ENCODE data around the gene GIMAP6. TPM values are rescaled to one million over a fixed set of nuclear protein-coding genes. Genes with fewer than 3 reads are reported as not detected.
"Not testable (repeated sequence)": the region's sequence is repeated elsewhere in the genome, so short reads cannot be mapped to it uniquely, and the experiment has no call there.

Gene GIMAP6
- total RNA-seq, 8 experiments from 2014 or later = 0.05 to 0.62 (median 0.31) TPM; not detected in 3

DNA sequence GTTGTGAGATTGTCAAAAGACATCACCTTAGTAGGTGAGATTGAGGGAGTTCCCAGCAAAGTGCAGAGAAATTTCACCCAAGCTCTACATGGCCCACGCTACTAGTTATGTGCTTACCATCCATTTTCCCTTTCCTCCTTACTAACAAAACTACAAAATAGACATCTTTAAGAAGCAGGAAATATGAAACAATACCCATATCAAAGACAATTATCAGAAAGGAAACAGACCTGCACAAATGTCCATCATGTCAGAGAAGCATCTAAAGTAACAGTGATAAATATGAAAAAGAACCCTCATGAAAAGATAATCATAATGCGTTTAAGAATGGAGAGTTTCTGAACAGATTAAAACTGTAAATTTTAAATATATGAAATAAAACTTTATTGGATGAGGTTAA lies 36.8 kb downstream of the GIMAP6 start:
- Histone ChIP-seq H3K4me1 (replicated peaks in 1 of 2) (no peaks in the 10 kb centered on the region), H3K27ac (no peak overlapping the region), H3K4me3 (no peak overlapping the region)
- ATAC-seq (replicated peaks in 6 of 8) = no peak
- in situ Hi-C loops (cut with MboI; ENCODE audit: low pct_unique_long_range_greater_than_20kb in 2 of 9, low sequenced_read_pairs in 9 of 9, unreplicated experiment in 9 of 9) = no loop called here
- WGBS, 10 experiments = 0 to 86% (median 44%) methylated on average over 1 to 2 of the region's 2 CpGs

DNA sequence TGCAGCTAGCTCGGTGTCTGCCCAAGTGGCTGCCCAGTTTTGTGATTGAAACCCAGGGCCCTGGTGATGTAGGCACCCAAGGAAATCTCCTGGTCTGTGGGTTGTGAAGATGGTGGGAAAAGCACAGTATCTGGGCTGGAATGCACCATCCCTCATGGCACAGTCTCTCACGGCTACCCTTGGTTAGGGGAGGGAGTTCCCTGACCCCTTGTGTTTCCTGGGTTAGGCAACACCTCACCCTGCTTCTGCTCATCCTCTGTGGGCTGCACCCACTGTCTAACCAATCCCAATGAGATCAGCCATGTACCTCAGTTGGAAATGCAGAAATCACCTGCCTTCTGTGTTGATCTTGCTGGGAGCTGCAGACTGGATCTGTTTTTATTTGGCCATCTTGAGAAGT lies 37.4 kb downstream of the GIMAP6 start:
- no peak for ATAC-seq (replicated peaks in 6 of 8)
- in situ Hi-C loops (cut with MboI; ENCODE audit: low pct_unique_long_range_greater_than_20kb in 2 of 9, low sequenced_read_pairs in 9 of 9, unreplicated experiment in 9 of 9) = no loop called here
- WGBS, 10 experiments = 0 to 100% (median 62%) methylated on average over 1 to 2 of the region's 2 CpGs; no CpG with 5 or more reads in 7 of the 10 experiments

DNA sequence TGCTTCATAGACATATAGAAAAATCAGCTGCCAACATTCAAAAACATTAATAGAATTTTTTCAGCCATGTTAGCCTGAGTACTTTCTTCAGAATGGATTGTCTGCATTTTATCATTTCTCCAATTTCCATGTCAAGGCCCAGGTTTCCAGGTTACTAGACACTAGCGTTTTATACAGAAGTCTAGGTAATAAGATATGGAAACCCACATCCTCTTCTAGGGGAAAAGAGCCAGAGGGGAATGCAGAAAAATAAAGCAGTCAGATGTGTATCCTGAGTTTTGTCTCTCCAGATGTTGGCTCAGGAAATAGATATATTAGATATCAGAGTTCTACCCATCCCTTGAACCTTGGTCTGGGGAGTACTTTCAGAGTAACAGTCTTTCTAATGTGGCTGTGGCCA lies 44.6 kb downstream of the GIMAP6 start:
- WGBS, 10 experiments = 0 to 100% (median 71%) methylated on average over 1 of the region's 1 CpG; no CpG with 5 or more reads in 3 of the 10 experiments
- Histone ChIP-seq H3K27ac (no peak overlapping the region), H3K4me1 (replicated peaks in 1 of 2) (no peaks in the 10 kb centered on the region), H3K4me3 (no peak overlapping the region)
- in situ Hi-C loops (cut with MboI; ENCODE audit: low pct_unique_long_range_greater_than_20kb in 2 of 9, low sequenced_read_pairs in 9 of 9, unreplicated experiment in 9 of 9) = no loop called here
- ATAC-seq (replicated peaks in 6 of 8) = no peak

More for the DNA sequence above, 37.4 kb downstream of the GIMAP6 start:
- no peaks in the 10 kb centered on the region for H3K4me1 ChIP-seq (replicated peaks in 1 of 2)
- H3K27ac ChIP-seq = no peak overlapping the region
- H3K4me3 ChIP-seq = no peak overlapping the region

DNA sequence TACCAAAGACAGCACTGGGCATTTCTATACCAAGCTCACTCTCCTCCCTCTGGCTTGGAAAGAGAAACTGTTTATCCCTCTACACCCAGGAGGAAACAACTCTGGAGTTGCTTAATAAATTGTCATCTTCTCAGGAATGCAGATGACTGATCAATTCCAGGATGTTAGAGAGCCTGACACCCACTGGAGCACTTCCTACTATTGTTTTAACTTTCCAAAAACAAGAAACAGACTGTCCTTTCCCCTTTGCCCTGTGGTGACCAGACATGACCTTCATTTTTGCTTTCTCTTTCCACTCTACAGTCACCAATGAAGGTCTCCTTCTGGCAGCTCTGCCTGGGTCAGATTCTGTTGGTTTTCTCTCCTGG lies 45.4 kb downstream of the GIMAP6 start:
- no peak for ATAC-seq (replicated peaks in 6 of 8)
- H3K27ac ChIP-seq = no peak overlapping the region
- in situ Hi-C loops (cut with MboI; ENCODE audit: low pct_unique_long_range_greater_than_20kb in 2 of 9, low sequenced_read_pairs in 9 of 9, unreplicated experiment in 9 of 9) = no loop called here

DNA sequence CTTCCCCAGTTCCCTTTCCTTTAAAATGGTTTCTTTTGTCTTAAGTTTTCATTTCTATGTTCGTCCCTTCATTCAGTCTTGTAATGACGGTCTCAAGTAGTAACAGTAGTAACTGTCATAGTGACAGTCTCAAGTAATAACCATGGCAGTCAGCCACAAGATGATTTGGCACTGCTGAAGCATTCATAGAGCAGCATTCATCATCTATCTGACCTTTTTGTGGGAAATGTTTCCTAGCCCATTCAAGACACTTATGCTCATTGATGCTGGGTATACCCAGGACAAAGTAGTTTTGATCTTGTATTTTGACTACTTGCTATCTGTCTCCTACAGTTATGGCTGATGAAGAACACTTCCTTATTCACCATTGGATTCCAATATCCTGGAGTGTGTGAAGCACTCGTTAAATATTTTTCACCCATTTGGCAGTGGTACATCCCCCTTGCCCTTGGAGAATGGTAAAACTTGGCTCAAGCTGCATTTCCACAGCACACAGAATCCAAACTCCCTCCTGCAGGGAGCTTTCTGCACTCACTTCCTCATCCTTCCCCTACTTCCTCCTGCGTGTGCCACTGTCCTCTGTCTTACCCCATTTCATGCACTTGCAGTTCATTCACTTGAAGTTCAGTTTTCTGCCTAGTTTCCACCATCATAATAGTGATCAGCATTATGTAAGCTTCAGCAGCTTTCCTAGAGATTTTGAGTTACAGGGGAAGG lies 46.0 kb downstream of the GIMAP6 start:
- in situ Hi-C loops (cut with MboI; ENCODE audit: low pct_unique_long_range_greater_than_20kb in 2 of 9, low sequenced_read_pairs in 9 of 9, unreplicated experiment in 9 of 9) = no loop called here
- 0 to 81% (median 49%) methylated on average over 1 to 4 of the region's 4 CpGs; no CpG with 5 or more reads in 2 of the 10 experiments for WGBS, 10 experiments
- no peak for ATAC-seq (replicated peaks in 6 of 8)

More for the DNA sequence above, 45.4 kb downstream of the GIMAP6 start:
- H3K4me1 ChIP-seq (replicated peaks in 1 of 2) = no peaks in the 10 kb centered on the region
- no peak overlapping the region for H3K4me3 ChIP-seq

DNA sequence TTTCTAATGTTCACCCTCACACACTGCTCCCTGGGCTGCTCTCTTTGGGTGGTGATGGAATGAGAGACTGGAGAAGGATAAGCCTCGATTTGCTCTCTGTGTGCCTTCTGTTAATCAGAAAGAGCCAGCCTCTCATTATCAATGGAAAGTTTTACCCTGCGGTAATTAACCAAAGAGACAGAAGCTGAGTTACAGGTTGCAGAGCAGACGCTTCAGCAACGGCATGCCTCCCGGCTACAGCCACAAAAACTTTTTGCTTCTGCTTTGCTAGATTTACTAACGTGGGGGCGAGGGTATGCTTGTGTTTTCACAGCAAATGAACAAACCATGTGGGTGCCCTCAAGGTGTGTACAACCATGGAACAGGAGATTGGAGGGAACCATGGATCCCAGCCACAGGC lies 47.0 kb downstream of the GIMAP6 start:
- no peak for ATAC-seq (replicated peaks in 6 of 8)
- 7 to 87% (median 59%) methylated on average over 1 to 7 of the region's 7 CpGs; no CpG with 5 or more reads in 2 of the 10 experiments for WGBS, 10 experiments
- H3K27ac ChIP-seq = no peak overlapping the region
- H3K4me1 ChIP-seq (replicated peaks in 1 of 2) = no peaks in the 10 kb centered on the region
- H3K4me3 ChIP-seq = no peak overlapping the region
- in situ Hi-C loops (cut with MboI; ENCODE audit: low pct_unique_long_range_greater_than_20kb in 2 of 9, low sequenced_read_pairs in 9 of 9, unreplicated experiment in 9 of 9) = no loop called here

More for the DNA sequence above, 46.0 kb downstream of the GIMAP6 start:
- no peak overlapping the region for H3K4me3 ChIP-seq
- H3K4me1 ChIP-seq (replicated peaks in 1 of 2) = no peaks in the 10 kb centered on the region
- H3K27ac ChIP-seq = no peak overlapping the region

DNA sequence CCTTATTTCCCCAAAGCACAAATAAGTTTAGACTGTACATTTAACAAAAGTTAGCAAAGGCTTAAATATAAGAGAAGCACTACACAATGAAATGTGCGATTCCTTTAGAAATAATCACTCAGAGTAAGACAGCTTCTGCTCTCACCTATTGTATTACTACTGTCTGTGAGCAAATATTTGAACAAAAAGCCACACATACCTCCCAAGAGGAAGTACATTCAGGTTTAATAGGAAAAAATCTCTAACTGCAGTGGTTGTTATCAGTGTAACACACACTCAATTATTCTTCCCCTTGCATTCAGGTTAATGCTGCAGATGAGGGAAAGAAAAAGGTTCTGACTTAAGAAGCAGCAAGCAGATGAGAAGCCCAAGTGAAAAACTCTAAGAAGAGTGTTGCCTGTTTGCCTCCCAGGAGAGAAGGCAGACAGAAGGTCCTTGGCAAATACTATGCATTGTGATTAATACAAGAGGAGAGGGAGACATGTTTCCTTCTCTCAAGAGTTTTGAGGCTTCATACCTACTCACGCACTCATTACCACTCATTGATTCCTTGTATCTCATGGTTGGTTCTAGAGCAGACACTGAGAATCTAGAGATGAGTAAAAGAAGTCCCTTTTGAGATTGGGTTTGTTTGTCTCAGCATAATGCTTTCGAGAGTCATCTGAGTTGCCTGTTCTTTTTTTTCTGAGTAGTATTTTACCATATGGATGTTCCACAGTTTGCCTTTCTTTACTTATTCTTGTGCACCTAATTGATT lies 51.4 kb downstream of the GIMAP6 start:
- ATAC-seq (replicated peaks in 6 of 8) = no peak
- Histone ChIP-seq H3K4me1 (replicated peaks in 1 of 2) (no peaks in the 10 kb centered on the region), H3K4me3 (no peak overlapping the region), H3K27ac (no peak overlapping the region)
- in situ Hi-C loops (cut with MboI; ENCODE audit: low pct_unique_long_range_greater_than_20kb in 2 of 9, low sequenced_read_pairs in 9 of 9, unreplicated experiment in 9 of 9) = no loop called here
- 0 to 92% (median 60%) methylated on average over 1 to 3 of the region's 3 CpGs for WGBS, 10 experiments

DNA sequence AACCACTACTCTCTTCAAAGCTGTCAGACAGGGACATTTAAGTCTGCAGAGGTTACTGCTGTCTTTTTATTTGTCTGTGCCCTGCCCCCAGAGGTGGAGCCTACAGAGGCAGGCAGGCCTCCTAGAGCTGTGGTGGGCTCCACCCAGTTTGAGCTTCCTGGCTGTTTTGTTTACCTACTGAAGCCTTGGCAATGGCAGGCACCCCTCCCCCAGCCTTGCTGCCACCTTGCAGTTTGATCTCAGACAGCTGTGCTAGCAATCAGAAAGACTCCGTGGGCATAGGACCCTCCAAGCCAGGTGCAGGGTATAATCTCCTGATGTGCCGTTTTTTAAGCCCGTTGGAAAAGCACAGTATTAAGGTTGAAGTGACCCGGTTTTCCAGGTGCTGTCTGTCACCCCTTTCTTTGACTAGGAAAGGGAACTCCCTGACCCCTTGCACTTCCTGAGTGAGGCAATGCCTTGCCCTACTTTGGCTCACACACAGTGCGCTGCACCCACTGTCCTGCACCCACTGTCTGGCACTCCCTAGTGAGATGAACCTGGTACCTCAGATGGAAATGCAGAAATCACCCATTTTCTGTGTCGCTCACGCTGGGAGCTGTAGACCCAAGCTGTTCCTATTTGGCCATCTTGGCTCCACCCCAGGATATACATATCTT lies 52.1 kb downstream of the GIMAP6 start:
- in situ Hi-C loops (cut with MboI; ENCODE audit: low pct_unique_long_range_greater_than_20kb in 2 of 9, low sequenced_read_pairs in 9 of 9, unreplicated experiment in 9 of 9); ATAC-seq (replicated peaks in 6 of 8); H3K27ac ChIP-seq; H3K4me1 ChIP-seq (replicated peaks in 1 of 2); H3K4me3 ChIP-seq: not testable (repeated sequence)
- 7 to 100% (median 82%) methylated on average over 1 to 3 of the region's 7 CpGs; no CpG with 5 or more reads in 5 of the 10 experiments for WGBS, 10 experiments

Other genes starting within 250 kb of the GIMAP6 start
- gene GIMAP8, start 181.8 kb downstream of the GIMAP6 start, total RNA-seq = under 1 TPM in 5 of 8 experiments, not detected in 3; 0.05 to 0.47 (median 0.14) TPM
- gene GIMAP7, start 117.5 kb downstream of the GIMAP6 start, total RNA-seq = under 1 TPM in 2 of 8 experiments, not detected in 6; 0.35 to 0.38 TPM
- gene GIMAP4, start 65.0 kb downstream of the GIMAP6 start, total RNA-seq = under 1 TPM in 5 of 8 experiments, not detected in 3; 0.05 to 0.57 (median 0.38) TPM
- 1 to 10 TPM in 3 of 8 experiments, under 1 TPM in 3, not detected in 2; 0.13 to 3.3 (median 0.97) TPM for gene GIMAP2, start 53.3 kb upstream of the GIMAP6 start, total RNA-seq
- under 1 TPM in 4 of 8 experiments, not detected in 4; 0.04 to 0.59 (median 0.40) TPM for gene GIMAP1, start 84.2 kb upstream of the GIMAP6 start, total RNA-seq
- 1 to 10 TPM in 1 of 8 experiments, under 1 TPM in 4, not detected in 3; 0.17 to 2.0 (median 0.80) TPM for gene GIMAP5, start 105.0 kb upstream of the GIMAP6 start, total RNA-seq
- 100 to 1,000 TPM in 1 of 8 experiments, 10 to 100 TPM in 5, 1 to 10 TPM in 1, under 1 TPM in 1; 0.49 to 134 (median 29.1) TPM for gene TMEM176B, start 168.0 kb upstream of the GIMAP6 start, total RNA-seq
- gene TMEM176A, start 168.4 kb upstream of the GIMAP6 start, total RNA-seq = 100 to 1,000 TPM in 1 of 8 experiments, 10 to 100 TPM in 5, 1 to 10 TPM in 1, under 1 TPM in 1; 0.42 to 179 (median 25.6) TPM
- under 1 TPM in 5 of 8 experiments, not detected in 3; 0.09 to 0.47 (median 0.33) TPM for gene AOC1, start 220.1 kb upstream of the GIMAP6 start, total RNA-seq

All from motor neuron (in vitro differentiated cells).